Neuronal stem cell (in vitro differentiated cells): Measurements from ENCODE around the gene HDAC4.
"Not testable (repeated sequence)": the region's sequence is repeated elsewhere in the genome, so short reads cannot be mapped to it uniquely, and the experiment has no call there.

ENCODE experiments used
- DNase-seq: peaks from one replicate; pipeline ENCODE4 v3.0.0-alpha.2; 2013; ENCODE audit warnings: low spot score
- H2AFZ ChIP-seq: one replicate; pipeline ENCODE4 v1.6.1; 2013; ENCODE audit warnings: mild to moderate bottlenecking, low read length, inconsistent platforms
- H2AK5ac ChIP-seq: 2 replicates; pipeline ENCODE4 v1.6.1; 2013; ENCODE audit warnings: low read depth, mild to moderate bottlenecking, inconsistent platforms, low read length, moderate library complexity, mixed read lengths
- H2BK120ac ChIP-seq: 2 replicates; pipeline ENCODE4 v1.6.1; 2013; ENCODE audit warnings: low read depth, mild to moderate bottlenecking, inconsistent platforms, low read length, moderate library complexity, mixed read lengths
- H2BK12ac ChIP-seq: one replicate; pipeline ENCODE4 v1.6.1; 2013; ENCODE audit warnings: low read length, inconsistent platforms
- H2BK15ac ChIP-seq: 2 replicates; pipeline ENCODE4 v1.6.1; 2013; ENCODE audit warnings: mild to moderate bottlenecking, low read length, inconsistent platforms, mixed read lengths
- H2BK5ac ChIP-seq: one replicate; pipeline ENCODE4 v1.6.1; 2013; ENCODE audit warnings: inconsistent platforms, mild to moderate bottlenecking, low read length, moderate library complexity
- H3K14ac ChIP-seq: one replicate; pipeline ENCODE4 v1.6.1; 2013; ENCODE audit warnings: low read length, inconsistent platforms
- H3K18ac ChIP-seq: 2 replicates; pipeline ENCODE4 v1.6.1; 2013; ENCODE audit warnings: low read length, inconsistent platforms
- H3K23ac ChIP-seq: 2 replicates; pipeline ENCODE4 v1.6.1; 2013; ENCODE audit warnings: low read depth, mild to moderate bottlenecking, mixed read lengths, low read length, inconsistent platforms; ENCODE audit not compliant: poor library complexity
- H3K27ac ChIP-seq: replicated peaks from 3 replicates; pipeline ENCODE4 v1.5.1; 2013; ENCODE audit warnings: low read length, inconsistent platforms
- H3K27me3 ChIP-seq, 3 experiments: 2 replicates each; pipeline ENCODE4 v1.6.1; 2013; ENCODE audit warnings: low read length in 3 of 3, mild to moderate bottlenecking in 2 of 3, inconsistent platforms in 1 of 3, low read depth in 1 of 3, mixed read lengths in 1 of 3, moderate library complexity in 1 of 3; ENCODE audit not compliant: control insufficient read depth in 3 of 3, insufficient read depth in 3 of 3
- H3K36me3 ChIP-seq, 2 donors: replicated peaks in 1 of 2; 2 replicates each; pipeline ENCODE4 v1.6.1; 2013; ENCODE audit warnings: low read length in 2 of 2; ENCODE audit not compliant: control insufficient read depth in 2 of 2, insufficient read depth in 2 of 2
- H3K4ac ChIP-seq: 2 replicates; pipeline ENCODE4 v1.6.1; 2013; ENCODE audit warnings: inconsistent platforms, mild to moderate bottlenecking, low read length, moderate library complexity
- H3K4me1 ChIP-seq, 2 donors: 1 replicate in 1 of 2; 2 replicates in 1 of 2; pipeline ENCODE4 v1.6.1; 2013; ENCODE audit warnings: low read length in 2 of 2, low read depth in 1 of 2; ENCODE audit not compliant: control insufficient read depth in 2 of 2, insufficient read depth in 1 of 2
- H3K4me2 ChIP-seq: one replicate; pipeline ENCODE4 v1.6.1; 2013; ENCODE audit warnings: mild to moderate bottlenecking, low read length, inconsistent platforms; ENCODE audit not compliant: insufficient read depth, poor library complexity, severe bottlenecking
- H3K4me3 ChIP-seq, 2 donors: 2 replicates each; pipeline ENCODE4 v1.5.1; 2013; ENCODE audit warnings: low read length in 2 of 2, mild to moderate bottlenecking in 2 of 2, inconsistent platforms in 1 of 2, moderate library complexity in 1 of 2
- H3K79me1 ChIP-seq: one replicate; pipeline ENCODE4 v1.6.1; 2013; ENCODE audit warnings: low read depth, mild to moderate bottlenecking, inconsistent platforms, low read length, moderate library complexity
- H3K9ac ChIP-seq: one replicate; pipeline ENCODE4 v1.6.1; 2013; ENCODE audit warnings: mild to moderate bottlenecking, low read depth, low read length, inconsistent platforms; ENCODE audit not compliant: poor library complexity
- H3K9me3 ChIP-seq, 2 donors: replicated peaks in 1 of 2; 2 replicates each; pipeline versions ENCODE3 to v1.6.1; 2013; ENCODE audit warnings: low read length in 2 of 2, mild to moderate bottlenecking in 2 of 2, inconsistent platforms in 1 of 2, low read depth in 1 of 2, mixed read lengths in 1 of 2, moderate library complexity in 1 of 2; ENCODE audit not compliant: control insufficient read depth in 2 of 2, insufficient read depth in 1 of 2
- H4K8ac ChIP-seq: one replicate; pipeline ENCODE4 v1.6.1; 2013; ENCODE audit warnings: low read depth, mild to moderate bottlenecking, inconsistent platforms, low read length, moderate library complexity
- H4K91ac ChIP-seq: one replicate; pipeline ENCODE4 v1.6.1; 2013; ENCODE audit warnings: low read length, low read depth, mild to moderate bottlenecking, inconsistent platforms; ENCODE audit not compliant: poor library complexity
- WGBS, 2 donors: extraction: QIAGEN DNeasy Blood & Tissue Kit; methylation state at CpG; one replicate each; pipeline ENCODE4 v1.1.7; 2013; ENCODE audit warnings: missing lambda C conversion rate in 2 of 2, mixed read lengths in 1 of 2; ENCODE audit not compliant: insufficient read length in 2 of 2, insufficient replicate concordance in 1 of 2; ENCODE audit errors: extremely low coverage in 2 of 2; 5-methylcytosine and 5-hydroxymethylcytosine counted together

HDAC4 gene

GRCh38 chr2:239178484-239178883 lies 222.3 kb downstream of the HDAC4 start:
- no peak overlapping the region for H4K8ac ChIP-seq
- H2AFZ ChIP-seq = no peak overlapping the region
- peaks cover 13 to 35% of the 10 kb centered on the region in 2 donors for H3K36me3 ChIP-seq
- no CpG with 5 or more reads among the region's 10 CpGs for WGBS, 2 donors
- no peak overlapping the region for H3K27ac ChIP-seq
- no peaks in the 10 kb centered on the region for H3K27me3 ChIP-seq
- DNase-seq = no peak
- H2BK12ac ChIP-seq = no peak overlapping the region
- peaks cover 0 to 9% of the 10 kb centered on the region in 2 donors for H3K4me1 ChIP-seq
- H4K91ac ChIP-seq = no peak overlapping the region
- H2BK120ac ChIP-seq = no peak overlapping the region
- H3K4ac ChIP-seq = no peak overlapping the region
- no peak overlapping the region for H3K23ac ChIP-seq
- H3K18ac ChIP-seq = no peak overlapping the region
- peaks cover 16 to 20% of the 10 kb centered on the region in 2 donors for H3K9me3 ChIP-seq
- H3K9ac ChIP-seq = no peak overlapping the region
- peaks cover 14% of the 10 kb centered on the region for H3K79me1 ChIP-seq
- H3K4me2 ChIP-seq = no peak overlapping the region
- H2BK5ac ChIP-seq = no peak overlapping the region
- no peak overlapping the region for H2BK15ac ChIP-seq
- no peak overlapping the region for H3K14ac ChIP-seq
- H2AK5ac ChIP-seq = no peak overlapping the region
- H3K4me3 ChIP-seq = no peak overlapping the region

DNA sequence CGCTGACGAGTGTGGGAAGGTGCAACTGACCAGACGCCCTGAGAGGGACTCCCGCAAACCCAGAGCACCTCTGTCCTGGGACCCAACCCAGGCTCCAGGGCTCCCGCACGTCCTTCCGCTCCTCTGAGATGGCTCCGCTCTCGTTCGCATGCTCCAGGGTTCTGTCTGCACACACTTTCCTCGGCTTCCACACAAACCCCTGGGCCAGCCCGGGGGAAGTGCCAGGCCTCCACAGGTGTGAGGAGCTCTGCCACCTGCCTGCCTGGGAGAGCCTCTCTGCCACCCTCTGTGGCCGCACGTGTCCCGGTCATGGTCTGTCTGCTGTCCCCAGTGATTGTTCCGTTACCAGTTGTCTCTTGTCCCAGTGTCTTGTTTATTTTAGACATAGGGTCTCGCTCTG lies 222.9 kb downstream of the HDAC4 start:
- Histone ChIP-seq H3K27me3 (no peaks in the 10 kb centered on the region), H3K4me2 (no peak overlapping the region), H3K4me1 (peaks cover 0 to 9% of the 10 kb centered on the region in 2 donors), H3K36me3 (peaks cover 13 to 35% of the 10 kb centered on the region in 2 donors), H4K8ac (no peak overlapping the region), H3K79me1 (peaks cover 11% of the 10 kb centered on the region), H3K18ac (no peak overlapping the region), H3K27ac (no peak overlapping the region), H2BK5ac (no peak overlapping the region), H3K9ac (no peak overlapping the region), H4K91ac (no peak overlapping the region), H3K9me3 (peaks cover 16 to 26% of the 10 kb centered on the region in 2 donors), H2BK15ac (no peak overlapping the region), H3K4ac (no peak overlapping the region), H2BK12ac (no peak overlapping the region), H2BK120ac (no peak overlapping the region), H2AFZ (no peak overlapping the region), H2AK5ac (no peak overlapping the region), H3K4me3 (peak overlapping the region in 1 of 2 donors; percentile 46), H3K23ac (no peak overlapping the region), H3K14ac (no peak overlapping the region)
- DNase-seq = no peak
- no CpG with 5 or more reads among the region's 17 CpGs for WGBS, 2 donors

- Histone ChIP-seq H3K27me3 (no peaks in the 10 kb centered on the region), H2BK120ac (no peak overlapping the region), H3K36me3 (peaks cover 13 to 35% of the 10 kb centered on the region in 2 donors), H3K9ac (no peak overlapping the region), H3K27ac (no peak overlapping the region), H4K8ac (no peak overlapping the region), H2BK15ac (no peak overlapping the region), H2BK12ac (no peak overlapping the region), H3K4me3 (no peak overlapping the region), H3K18ac (no peak overlapping the region), H3K4me1 (peaks cover 0 to 5% of the 10 kb centered on the region in 2 donors), H3K9me3 (peaks cover 16 to 29% of the 10 kb centered on the region in 2 donors), H3K4ac (no peak overlapping the region), H2AK5ac (no peak overlapping the region), H4K91ac (no peak overlapping the region), H3K23ac (no peak overlapping the region), H2BK5ac (no peak overlapping the region), H2AFZ (no peak overlapping the region), H3K14ac (no peak overlapping the region), H3K4me2 (no peak overlapping the region), H3K79me1 (peaks cover 11% of the 10 kb centered on the region)
- no peak for DNase-seq
- WGBS, 2 donors = no CpG with 5 or more reads among the region's 11 CpGs
Measured at GRCh38 chr2:239177325-239177724, 223.5 kb downstream of the HDAC4 start.

GRCh38 chr2:239176138-239176803 lies 224.5 kb downstream of the HDAC4 start:
- WGBS, 2 donors = no CpG with 5 or more reads among the region's 23 CpGs
- not testable (repeated sequence) for H3K4me1 ChIP-seq, H2AK5ac ChIP-seq, H3K4me3 ChIP-seq, DNase-seq, H3K23ac ChIP-seq, H2AFZ ChIP-seq, H2BK5ac ChIP-seq, H3K4me2 ChIP-seq, H4K91ac ChIP-seq, H3K9ac ChIP-seq, H2BK120ac ChIP-seq, H3K4ac ChIP-seq, H2BK15ac ChIP-seq, H4K8ac ChIP-seq, H2BK12ac ChIP-seq, H3K27ac ChIP-seq, H3K27me3 ChIP-seq, H3K14ac ChIP-seq
- Histone ChIP-seq H3K9me3 (peaks cover 16 to 39% of the 10 kb centered on the region in 2 donors), H3K79me1 (peaks cover 11% of the 10 kb centered on the region), H3K36me3 (peaks cover 13 to 35% of the 10 kb centered on the region in 2 donors), H3K18ac (peak overlapping the region; percentile 38)
